ENCODE results near the gene NAA80. TPM values are rescaled to one million over a fixed set of nuclear protein-coding genes. Genes with fewer than 3 reads are reported as not detected.

Gene NAA80
- total RNA-seq, 1 donor from 2014 or later = 9.4 TPM

DNA sequence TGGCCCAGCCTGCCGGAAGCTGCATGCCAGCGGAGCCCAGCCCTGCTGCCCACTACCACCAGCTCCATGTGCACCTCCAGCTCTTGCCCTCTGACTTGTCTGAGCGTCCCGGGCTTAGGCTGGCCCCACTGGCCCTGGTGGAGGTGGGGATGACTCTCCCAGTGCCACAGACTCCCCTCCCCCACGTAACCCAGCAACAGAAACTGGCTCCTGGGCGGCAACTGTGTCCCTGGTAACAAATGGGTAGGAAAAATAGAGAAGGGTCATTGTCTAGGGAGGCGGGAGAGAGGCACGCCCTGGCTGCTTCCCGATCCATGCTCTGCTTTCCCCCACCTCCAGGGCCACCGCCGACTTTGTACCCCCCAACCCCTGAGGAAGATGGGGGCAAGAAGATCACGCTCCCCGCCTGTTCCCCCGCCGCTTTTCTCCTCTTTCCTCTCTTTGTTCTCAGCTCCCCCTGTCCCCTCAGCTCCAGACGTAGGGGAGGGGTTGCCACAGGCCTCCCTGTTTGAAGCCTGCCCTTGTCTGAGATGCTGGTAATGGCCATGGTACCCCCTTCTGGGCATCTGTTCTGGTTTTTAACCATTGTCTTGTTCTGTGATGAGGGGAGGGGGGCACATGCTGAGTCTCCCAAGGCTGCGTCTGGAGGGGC lies 41.0 kb downstream of the NAA80 start:
- Mint-ChIP-seq H3K4me3 (ENCODE audit: low read depth) (no peak overlapping the region), H3K4me1 (ENCODE audit: low read depth) (peaks cover 31% of the 10 kb centered on the region), H3K9me3 (ENCODE audit: low read depth) (no peaks in the 10 kb centered on the region), H3K27me3 (no peaks in the 10 kb centered on the region), H3K36me3 (ENCODE audit: insufficient read depth) (peaks cover 11% of the 10 kb centered on the region), H3K27ac (peak overlapping the region; percentile 89)
- TF ChIP-seq CTCF (IDR thresholded peaks at IDR 0.05; ENCODE audit: unreplicated experiment) = no peak
- no peak for DNase-seq (ENCODE audit: low spot score, unreplicated experiment)

DNA sequence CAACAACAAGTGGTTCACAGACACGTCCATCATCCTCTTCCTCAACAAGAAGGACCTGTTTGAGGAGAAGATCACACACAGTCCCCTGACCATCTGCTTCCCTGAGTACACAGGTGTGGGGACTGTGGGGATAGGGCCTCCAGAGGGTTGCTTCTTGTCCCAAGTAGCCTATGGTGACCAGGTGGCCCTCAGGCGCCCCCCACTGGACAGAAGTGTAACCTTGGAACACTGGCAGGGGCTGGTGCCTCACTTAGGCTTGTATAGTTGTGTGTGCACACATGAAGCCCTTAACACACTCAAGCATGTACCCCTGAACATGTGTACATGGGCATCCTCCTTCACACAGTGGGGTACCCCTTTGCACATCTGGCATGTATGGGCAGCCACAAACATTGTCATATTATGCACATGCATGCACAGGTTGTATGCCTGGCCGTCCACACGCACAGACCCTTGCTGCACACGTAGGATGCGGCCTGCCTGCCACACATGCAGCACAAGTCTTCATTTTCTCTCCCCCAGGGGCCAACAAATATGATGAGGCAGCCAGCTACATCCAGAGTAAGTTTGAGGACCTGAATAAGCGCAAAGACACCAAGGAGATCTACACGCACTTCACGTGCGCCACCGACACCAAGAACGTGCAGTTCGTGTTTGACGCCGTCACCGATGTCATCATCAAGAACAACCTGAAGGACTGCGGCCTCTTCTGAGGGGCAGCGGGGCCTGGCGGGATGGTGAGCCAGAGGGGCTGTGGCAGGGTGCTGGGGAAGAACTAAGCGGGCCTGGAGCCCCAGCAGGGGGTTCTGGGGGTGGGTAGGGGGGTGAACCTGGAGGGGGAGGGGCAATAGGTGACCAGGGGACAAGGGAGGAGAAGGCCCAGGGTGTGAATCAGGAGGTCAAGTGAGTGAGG lies 42.0 kb downstream of the NAA80 start:
- no peak for DNase-seq (ENCODE audit: low spot score, unreplicated experiment)
- Mint-ChIP-seq H3K9me3 (ENCODE audit: low read depth) (no peaks in the 10 kb centered on the region), H3K27ac (peak overlapping the region; percentile 89), H3K4me3 (ENCODE audit: low read depth) (no peak overlapping the region), H3K36me3 (ENCODE audit: insufficient read depth) (peaks cover 11% of the 10 kb centered on the region), H3K27me3 (no peaks in the 10 kb centered on the region), H3K4me1 (ENCODE audit: low read depth) (peaks cover 28% of the 10 kb centered on the region)
- peak; percentile 65 for TF ChIP-seq CTCF (IDR thresholded peaks at IDR 0.05; ENCODE audit: unreplicated experiment)

DNA sequence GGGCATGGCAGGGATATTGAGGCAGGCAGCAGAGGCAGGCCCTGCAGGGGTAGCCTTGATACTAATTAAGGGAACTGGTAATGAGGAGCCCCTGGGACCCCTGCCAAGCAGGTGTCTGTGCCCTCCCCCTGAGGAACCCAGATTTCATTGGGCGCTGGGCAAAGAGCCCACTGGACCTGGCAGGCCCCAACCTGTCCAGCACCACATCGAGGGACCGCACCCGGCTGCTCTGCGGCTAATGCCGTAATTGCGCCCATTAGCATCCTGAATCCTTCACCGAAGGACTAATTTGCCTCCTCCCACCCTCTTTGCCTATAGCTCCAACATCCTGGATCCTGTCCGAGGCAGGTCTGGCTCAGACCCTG lies 44.0 kb downstream of the NAA80 start:
- H3K9me3 Mint-ChIP-seq (ENCODE audit: low read depth) = no peaks in the 10 kb centered on the region
- H3K4me1 Mint-ChIP-seq (ENCODE audit: low read depth) = peaks cover 24% of the 10 kb centered on the region
- peaks cover 13% of the 10 kb centered on the region for H3K36me3 Mint-ChIP-seq (ENCODE audit: insufficient read depth)
- TF ChIP-seq CTCF (IDR thresholded peaks at IDR 0.05; ENCODE audit: unreplicated experiment) = no peak
- no peak overlapping the region for H3K27ac Mint-ChIP-seq
- no peaks in the 10 kb centered on the region for H3K27me3 Mint-ChIP-seq
- no peak overlapping the region for H3K4me3 Mint-ChIP-seq (ENCODE audit: low read depth)
- no peak for DNase-seq (ENCODE audit: low spot score, unreplicated experiment)

GRCh38 chr3:50254577-50255250 lies 44.5 kb downstream of the NAA80 start:
- no peak overlapping the region for H3K4me3 Mint-ChIP-seq (ENCODE audit: low read depth)
- TF ChIP-seq CTCF (IDR thresholded peaks at IDR 0.05; ENCODE audit: unreplicated experiment) = no peak
- peaks cover 24% of the 10 kb centered on the region for H3K4me1 Mint-ChIP-seq (ENCODE audit: low read depth)
- peaks cover 13% of the 10 kb centered on the region for H3K36me3 Mint-ChIP-seq (ENCODE audit: insufficient read depth)
- H3K27me3 Mint-ChIP-seq = no peaks in the 10 kb centered on the region
- no peak overlapping the region for H3K27ac Mint-ChIP-seq
- DNase-seq (ENCODE audit: low spot score, unreplicated experiment) = no peak
- no peaks in the 10 kb centered on the region for H3K9me3 Mint-ChIP-seq (ENCODE audit: low read depth)

DNA sequence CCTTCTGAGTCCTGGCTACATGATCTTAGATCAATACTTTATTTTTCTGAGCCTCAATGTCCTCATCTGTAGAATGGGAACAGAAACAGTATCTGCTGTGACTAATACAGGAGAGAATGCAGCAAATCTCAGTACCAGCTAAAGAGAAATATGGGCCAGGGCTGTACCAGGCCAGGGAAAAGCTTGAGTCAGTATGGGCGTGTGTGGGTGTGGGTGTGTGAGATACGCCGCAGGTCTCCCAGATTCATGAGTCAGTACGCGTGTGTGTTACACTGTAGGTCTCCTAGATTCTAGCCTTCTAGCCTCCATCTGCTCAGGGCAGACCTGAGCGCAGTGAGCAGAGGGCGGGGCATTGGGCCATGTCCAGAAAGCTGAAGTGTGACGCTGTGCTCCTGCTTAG lies 48.0 kb downstream of the NAA80 start:
- Mint-ChIP-seq H3K9me3 (ENCODE audit: low read depth) (no peaks in the 10 kb centered on the region), H3K4me3 (ENCODE audit: low read depth) (no peak overlapping the region), H3K4me1 (ENCODE audit: low read depth) (peaks cover 13% of the 10 kb centered on the region), H3K27ac (no peak overlapping the region), H3K36me3 (ENCODE audit: insufficient read depth) (peaks cover 2% of the 10 kb centered on the region), H3K27me3 (no peaks in the 10 kb centered on the region)
- no peak for TF ChIP-seq CTCF (IDR thresholded peaks at IDR 0.05; ENCODE audit: unreplicated experiment)
- no peak for DNase-seq (ENCODE audit: low spot score, unreplicated experiment)
